OCI-LY1 (cell line): ENCODE data around the gene RTF2.

ENCODE experiments used
- H2AFZ ChIP-seq: fragments of 200-600 bp; sonication (generic), shearing (Covaris generic); 2 replicates; pipeline ENCODE4 v1.6.0; 2014; ENCODE audit warnings: antibody characterized with exemption, mild to moderate bottlenecking, low read length
- H3F3A ChIP-seq: fragments of 200-600 bp; sonication (generic), shearing (Covaris generic); 2 replicates; pipeline ENCODE4 v1.6.0; 2014; ENCODE audit warnings: mild to moderate bottlenecking, antibody characterized with exemption, low read length, moderate library complexity; ENCODE audit not compliant: insufficient read depth
- H3K27ac ChIP-seq: fragments of 200-600 bp; sonication (generic); 2 replicates; pipeline ENCODE4 v1.5.1; 2014; ENCODE audit warnings: low read length, mixed run types, mild to moderate bottlenecking, low read depth; ENCODE audit not compliant: poor library complexity, severe bottlenecking
- H3K27me3 ChIP-seq: fragments of 200-600 bp; sonication (generic); 2 replicates; pipeline ENCODE4 v1.6.0; 2014; ENCODE audit warnings: antibody characterized with exemption, mild to moderate bottlenecking, low read length, moderate library complexity; ENCODE audit not compliant: insufficient read depth
- H3K36me3 ChIP-seq: fragments of 200-600 bp; sonication (generic); 2 replicates; pipeline ENCODE4 v1.6.1; 2014; ENCODE audit warnings: mild to moderate bottlenecking, antibody characterized with exemption, low read length, moderate library complexity, mixed read lengths; ENCODE audit not compliant: insufficient read depth
- H3K4me1 ChIP-seq: fragments of 200-600 bp; sonication (generic); 2 replicates; pipeline ENCODE4 v1.5.1; 2014; ENCODE audit warnings: mild to moderate bottlenecking, low read length, moderate library complexity; ENCODE audit not compliant: insufficient read depth, severe bottlenecking
- H3K4me2 ChIP-seq: fragments of 200-600 bp; sonication (generic), shearing (Covaris generic); 2 replicates; pipeline ENCODE4 v1.6.1; 2014; ENCODE audit warnings: low read length
- H3K4me3 ChIP-seq: fragments of 200-600 bp; sonication (generic); 2 replicates; pipeline ENCODE4 v1.5.1; 2014; ENCODE audit warnings: low read length, low read depth, mild to moderate bottlenecking, mixed read lengths; ENCODE audit not compliant: poor library complexity, severe bottlenecking
- H3K79me2 ChIP-seq: fragments of 200-600 bp; shearing (Covaris generic); 2 replicates; pipeline ENCODE4 v1.6.1; 2016; ENCODE audit warnings: mixed run types, low read length, mixed read lengths; ENCODE audit not compliant: insufficient read depth
- H3K9ac ChIP-seq: fragments of 200-600 bp; sonication (generic), shearing (Covaris generic); 2 replicates; pipeline ENCODE4 v1.6.1; 2014; ENCODE audit warnings: mild to moderate bottlenecking, low read length, mixed read lengths
- H3K9me2 ChIP-seq: fragments of 200-600 bp; sonication (generic), shearing (Covaris generic); 2 replicates; pipeline ENCODE4 v1.6.1; 2014; ENCODE audit warnings: low read depth, mild to moderate bottlenecking, low read length, mixed read lengths
- H3K9me3 ChIP-seq: fragments of 200-600 bp; shearing (Covaris generic); 2 replicates; pipeline ENCODE4 v1.6.1; 2014; ENCODE audit warnings: low read length, mixed read lengths
- H4K20me1 ChIP-seq: fragments of 200-600 bp; sonication (generic), shearing (Covaris generic); 2 replicates; pipeline ENCODE4 v1.6.0; 2016; ENCODE audit warnings: mild to moderate bottlenecking, low read length; ENCODE audit not compliant: insufficient read depth
- EZH2 ChIP-seq: fragments of 200-600 bp; sonication (generic), shearing (Covaris generic); IDR thresholded peaks from 2 replicates; pipeline ENCODE4 v1.8.0; 2017; ENCODE audit warnings: borderline replicate concordance, mixed run types, mild to moderate bottlenecking, antibody characterized with exemption, low read length, moderate library complexity, mixed read lengths
- TF ChIP-seq, protein P1 (sequence below): fragments of 200-600 bp; sonication (generic), shearing (Covaris generic); IDR thresholded peaks from 2 replicates; pipeline ENCODE4 v1.5.1; 2017; ENCODE audit warnings: mild to moderate bottlenecking, antibody characterized with exemption, low read length, moderate library complexity, mixed read lengths

The RTF2 gene, protein sequence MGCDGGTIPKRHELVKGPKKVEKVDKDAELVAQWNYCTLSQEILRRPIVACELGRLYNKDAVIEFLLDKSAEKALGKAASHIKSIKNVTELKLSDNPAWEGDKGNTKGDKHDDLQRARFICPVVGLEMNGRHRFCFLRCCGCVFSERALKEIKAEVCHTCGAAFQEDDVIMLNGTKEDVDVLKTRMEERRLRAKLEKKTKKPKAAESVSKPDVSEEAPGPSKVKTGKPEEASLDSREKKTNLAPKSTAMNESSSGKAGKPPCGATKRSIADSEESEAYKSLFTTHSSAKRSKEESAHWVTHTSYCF

DNA sequence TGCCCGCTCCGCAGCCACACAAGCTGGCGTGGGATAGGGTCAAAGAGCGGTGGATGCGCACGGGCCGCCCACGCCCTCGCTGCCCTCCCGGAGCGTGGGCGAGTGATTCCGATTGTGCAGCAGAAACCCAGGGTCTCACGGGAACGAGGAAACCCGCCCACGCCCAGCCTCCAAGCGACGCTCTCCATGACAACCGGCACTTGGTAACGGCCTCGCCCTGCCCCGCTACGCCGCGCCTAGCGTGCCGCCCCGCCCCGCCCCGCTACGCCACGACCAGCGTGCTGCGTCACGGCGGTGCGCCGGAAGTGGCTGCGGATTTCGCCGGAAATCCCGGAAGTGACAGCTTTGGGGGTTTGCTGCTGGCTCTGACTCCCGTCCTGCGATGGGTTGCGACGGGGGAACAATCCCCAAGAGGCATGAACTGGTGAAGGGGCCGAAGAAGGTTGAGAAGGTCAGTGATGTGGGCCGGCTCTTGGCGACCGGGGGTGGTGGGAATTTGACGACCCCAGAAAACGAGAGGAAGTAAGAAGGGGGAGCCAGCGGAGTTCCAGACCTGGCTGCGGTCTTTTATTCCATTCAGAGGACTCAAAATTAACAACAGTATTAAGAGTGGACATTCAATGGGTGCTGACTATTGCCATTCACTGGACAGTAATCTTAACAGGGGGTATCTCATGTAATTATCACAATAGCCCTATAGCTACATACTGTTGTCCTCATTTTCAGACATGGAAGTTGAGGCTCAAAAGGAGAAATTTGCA is at the start of gene RTF2:
Gene RTF2, plus strand, starts transcription at position 312 of the 761 bp plus-strand sequence. Its CDS starts 71 bp downstream, at position 383.
- Histone ChIP-seq H2AFZ (peak within 1 kb of the TSS; percentile 39), H3F3A (no peaks in the 10 kb centered on the region), H3K9me2 (no peaks in the 10 kb centered on the region), H4K20me1 (no peaks in the 10 kb centered on the region), H3K79me2 (peaks cover 23% of the 10 kb centered on the region), H3K9ac (peak within 1 kb of the TSS; percentile 93), H3K27me3 (no peaks in the 10 kb centered on the region), H3K4me3 (peak within 1 kb of the TSS; percentile 99), H3K36me3 (peaks cover 8% of the 10 kb centered on the region), H3K4me1 (peaks cover 18% of the 10 kb centered on the region), H3K9me3 (no peaks in the 10 kb centered on the region), H3K4me2 (peak within 1 kb of the TSS; percentile 96), H3K27ac (no peak within 1 kb of the TSS)
- TF ChIP-seq EZH2: no peak
- TF ChIP-seq, protein P1, sequence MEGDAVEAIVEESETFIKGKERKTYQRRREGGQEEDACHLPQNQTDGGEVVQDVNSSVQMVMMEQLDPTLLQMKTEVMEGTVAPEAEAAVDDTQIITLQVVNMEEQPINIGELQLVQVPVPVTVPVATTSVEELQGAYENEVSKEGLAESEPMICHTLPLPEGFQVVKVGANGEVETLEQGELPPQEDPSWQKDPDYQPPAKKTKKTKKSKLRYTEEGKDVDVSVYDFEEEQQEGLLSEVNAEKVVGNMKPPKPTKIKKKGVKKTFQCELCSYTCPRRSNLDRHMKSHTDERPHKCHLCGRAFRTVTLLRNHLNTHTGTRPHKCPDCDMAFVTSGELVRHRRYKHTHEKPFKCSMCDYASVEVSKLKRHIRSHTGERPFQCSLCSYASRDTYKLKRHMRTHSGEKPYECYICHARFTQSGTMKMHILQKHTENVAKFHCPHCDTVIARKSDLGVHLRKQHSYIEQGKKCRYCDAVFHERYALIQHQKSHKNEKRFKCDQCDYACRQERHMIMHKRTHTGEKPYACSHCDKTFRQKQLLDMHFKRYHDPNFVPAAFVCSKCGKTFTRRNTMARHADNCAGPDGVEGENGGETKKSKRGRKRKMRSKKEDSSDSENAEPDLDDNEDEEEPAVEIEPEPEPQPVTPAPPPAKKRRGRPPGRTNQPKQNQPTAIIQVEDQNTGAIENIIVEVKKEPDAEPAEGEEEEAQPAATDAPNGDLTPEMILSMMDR: no peak

DNA sequence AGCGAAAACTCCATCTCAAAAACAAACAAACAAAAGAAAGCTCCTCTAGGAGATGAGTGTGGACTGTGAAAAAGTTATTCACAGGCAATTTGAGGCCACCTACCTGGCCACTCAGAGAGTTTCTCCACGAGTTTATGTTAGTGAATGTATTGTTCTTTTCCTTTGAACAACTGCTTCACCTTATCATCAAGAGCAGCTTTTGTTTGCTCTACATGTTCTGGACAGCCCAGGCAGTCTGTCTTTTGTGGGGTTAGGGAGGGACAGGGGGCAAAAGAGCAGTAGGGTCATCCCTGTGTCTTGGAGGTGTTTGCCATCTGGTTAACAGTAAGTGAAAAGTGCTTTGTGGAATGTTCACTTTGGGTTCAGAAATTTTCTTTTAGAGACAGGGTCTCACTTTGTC is 48.4 kb upstream of the RTF2 start:
- Histone ChIP-seq H3K4me3 (no peak overlapping the region), H4K20me1 (no peaks in the 10 kb centered on the region), H3K27ac (no peak overlapping the region), H2AFZ (no peak overlapping the region), H3K9ac (no peak overlapping the region), H3K9me2 (no peaks in the 10 kb centered on the region), H3K79me2 (no peaks in the 10 kb centered on the region), H3K4me2 (no peak overlapping the region), H3K9me3 (no peaks in the 10 kb centered on the region), H3K36me3 (no peaks in the 10 kb centered on the region), H3F3A (no peaks in the 10 kb centered on the region), H3K4me1 (no peaks in the 10 kb centered on the region), H3K27me3 (no peaks in the 10 kb centered on the region)
- TF ChIP-seq, protein P1: no peak
- TF ChIP-seq EZH2: no peak

DNA sequence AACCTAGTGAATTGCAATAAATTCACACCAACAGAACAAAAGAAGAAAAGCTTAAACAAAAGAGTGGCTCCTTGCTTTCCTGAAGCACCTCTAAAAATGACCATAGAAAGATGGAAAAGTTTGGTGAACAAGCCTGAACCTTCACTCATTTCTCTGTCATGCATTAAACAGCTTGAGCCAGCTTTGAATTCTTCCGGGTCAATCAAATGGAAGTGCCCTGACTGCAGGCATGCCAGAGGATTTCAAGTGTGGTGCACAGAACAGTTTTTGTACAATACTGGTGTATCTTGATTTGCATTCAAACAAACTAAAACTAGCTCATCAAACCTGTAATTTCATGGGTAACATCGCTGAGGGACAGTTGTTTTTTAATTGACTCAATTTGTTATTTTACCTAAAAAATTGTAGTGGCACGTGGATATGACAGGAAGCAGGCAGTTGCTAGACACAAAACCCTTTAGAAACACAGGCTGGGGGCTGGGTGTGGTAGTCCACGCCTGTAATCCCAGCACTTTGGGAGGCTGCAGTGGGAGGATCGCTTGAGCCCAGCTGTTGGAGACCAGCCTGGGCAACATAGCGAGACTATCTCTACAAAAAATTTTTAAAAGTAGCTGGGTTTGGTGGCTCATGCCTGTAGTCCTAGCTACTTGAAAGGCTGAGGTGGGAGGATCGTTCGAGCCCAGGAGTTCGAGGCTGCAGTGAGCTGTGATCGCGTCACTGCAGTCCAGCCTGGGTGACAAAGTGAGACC is 47.3 kb upstream of the RTF2 start:
- H3K4me3 ChIP-seq: no peak overlapping the region
- no peak for TF ChIP-seq EZH2
- TF ChIP-seq, protein P1: no peak
- H3F3A ChIP-seq: no peaks in the 10 kb centered on the region
- H3K4me1 ChIP-seq: no peaks in the 10 kb centered on the region
- H3K9me2 ChIP-seq: no peaks in the 10 kb centered on the region
- H3K36me3 ChIP-seq: no peaks in the 10 kb centered on the region
- no peaks in the 10 kb centered on the region for H3K9me3 ChIP-seq
- H2AFZ ChIP-seq: no peak overlapping the region
- H3K4me2 ChIP-seq: no peak overlapping the region
- no peak overlapping the region for H3K9ac ChIP-seq
- H4K20me1 ChIP-seq: no peaks in the 10 kb centered on the region
- no peaks in the 10 kb centered on the region for H3K27me3 ChIP-seq
- no peaks in the 10 kb centered on the region for H3K79me2 ChIP-seq
- no peak overlapping the region for H3K27ac ChIP-seq
